Measurements from ENCODE around the gene ZFAND4.

The ZFAND4 gene

DNA sequence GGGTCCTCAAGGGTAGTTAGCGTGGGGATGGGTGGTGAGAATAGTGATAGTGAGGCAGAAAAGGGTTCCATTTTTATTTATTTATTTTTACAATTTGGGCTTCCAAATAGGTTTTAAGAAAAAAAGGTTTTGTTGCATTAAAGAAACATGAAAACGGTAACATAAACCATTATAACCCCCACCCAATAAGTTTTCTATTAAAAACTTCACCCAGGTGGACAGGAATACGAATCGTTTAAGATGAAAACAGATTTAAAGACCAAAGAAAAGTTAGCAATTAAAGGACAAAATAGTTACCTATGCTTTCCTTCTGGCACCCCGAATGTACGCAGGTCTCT lies 78.7 kb downstream of the ZFAND4 start:
- no peak for DNase-seq (ENCODE audit: low read depth)
- peak overlapping the region; percentile 59 for H3K4me3 ChIP-seq (ENCODE audit: control insufficient read depth, low read depth, low read length)
- TF ChIP-seq, protein P1, sequence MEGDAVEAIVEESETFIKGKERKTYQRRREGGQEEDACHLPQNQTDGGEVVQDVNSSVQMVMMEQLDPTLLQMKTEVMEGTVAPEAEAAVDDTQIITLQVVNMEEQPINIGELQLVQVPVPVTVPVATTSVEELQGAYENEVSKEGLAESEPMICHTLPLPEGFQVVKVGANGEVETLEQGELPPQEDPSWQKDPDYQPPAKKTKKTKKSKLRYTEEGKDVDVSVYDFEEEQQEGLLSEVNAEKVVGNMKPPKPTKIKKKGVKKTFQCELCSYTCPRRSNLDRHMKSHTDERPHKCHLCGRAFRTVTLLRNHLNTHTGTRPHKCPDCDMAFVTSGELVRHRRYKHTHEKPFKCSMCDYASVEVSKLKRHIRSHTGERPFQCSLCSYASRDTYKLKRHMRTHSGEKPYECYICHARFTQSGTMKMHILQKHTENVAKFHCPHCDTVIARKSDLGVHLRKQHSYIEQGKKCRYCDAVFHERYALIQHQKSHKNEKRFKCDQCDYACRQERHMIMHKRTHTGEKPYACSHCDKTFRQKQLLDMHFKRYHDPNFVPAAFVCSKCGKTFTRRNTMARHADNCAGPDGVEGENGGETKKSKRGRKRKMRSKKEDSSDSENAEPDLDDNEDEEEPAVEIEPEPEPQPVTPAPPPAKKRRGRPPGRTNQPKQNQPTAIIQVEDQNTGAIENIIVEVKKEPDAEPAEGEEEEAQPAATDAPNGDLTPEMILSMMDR (IDR thresholded peaks at IDR 0.05; ENCODE audit: control insufficient read depth, insufficient read depth, low read depth, low read length, missing control alignments) = no peak

DNA sequence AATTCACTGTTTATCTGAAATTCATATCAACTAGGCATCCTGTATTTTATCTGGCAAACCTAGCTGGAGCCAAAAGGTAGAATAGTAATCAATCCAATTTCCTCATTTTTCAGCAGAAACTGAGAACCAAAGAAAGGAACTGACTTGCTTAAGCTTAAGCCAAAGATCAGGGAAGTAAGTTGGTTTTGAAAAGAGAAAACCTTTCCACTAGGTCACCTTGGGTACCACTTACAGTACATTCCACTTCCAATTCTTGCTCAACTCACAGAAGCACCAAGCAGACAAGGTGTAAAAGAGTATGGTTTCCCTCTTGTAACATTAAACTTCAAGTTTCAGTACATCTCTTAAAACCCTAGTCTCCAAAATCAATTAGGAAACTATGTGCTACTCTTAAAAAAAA lies 79.6 kb downstream of the ZFAND4 start:
- H3K4me3 ChIP-seq (ENCODE audit: control insufficient read depth, low read depth, low read length) = no peak overlapping the region
- TF ChIP-seq, protein P1 (IDR thresholded peaks at IDR 0.05; ENCODE audit: control insufficient read depth, insufficient read depth, low read depth, low read length, missing control alignments) = no peak
- no peak for DNase-seq (ENCODE audit: low read depth)

DNA sequence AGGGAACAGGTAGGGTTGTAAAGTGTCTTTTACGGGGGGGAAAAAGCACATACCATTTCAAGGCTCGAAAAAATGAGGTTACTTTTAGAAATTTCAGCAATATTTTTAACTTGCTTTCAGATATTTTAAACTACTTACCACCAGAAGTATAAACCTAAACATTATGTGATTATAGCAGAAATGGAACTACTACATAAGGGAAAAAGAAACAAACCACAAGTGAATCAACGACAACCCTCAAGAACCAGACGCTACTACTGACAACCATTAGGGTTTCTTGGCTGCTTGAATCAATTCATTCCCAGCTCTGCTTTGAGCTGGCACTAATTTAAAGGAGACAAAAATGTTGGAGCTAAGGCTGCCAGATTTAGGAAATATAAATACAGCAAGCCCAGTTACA lies 80.1 kb downstream of the ZFAND4 start:
- DNase-seq (ENCODE audit: low read depth) = no peak
- TF ChIP-seq, protein P1 (IDR thresholded peaks at IDR 0.05; ENCODE audit: control insufficient read depth, insufficient read depth, low read depth, low read length, missing control alignments) = no peak
- H3K4me3 ChIP-seq (ENCODE audit: control insufficient read depth, low read depth, low read length) = no peak overlapping the region

DNA sequence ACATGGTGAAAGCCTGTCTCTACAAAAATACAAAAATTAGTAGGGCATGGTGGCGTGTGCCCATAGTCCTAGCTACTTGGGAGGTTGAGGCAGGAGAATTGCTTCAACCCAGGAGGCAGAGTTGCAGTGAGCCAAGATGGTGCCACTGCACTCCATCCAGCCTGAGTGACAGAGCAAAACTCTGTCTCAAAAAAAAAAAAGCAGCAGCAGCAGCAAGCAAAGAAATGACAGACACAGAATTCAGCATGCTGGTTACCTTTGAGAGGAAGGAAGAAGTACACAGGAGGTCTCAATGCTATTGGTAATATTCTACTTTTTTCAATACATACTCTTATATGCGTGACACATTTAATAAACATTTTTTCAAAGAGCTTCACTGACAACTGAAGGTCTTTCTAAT lies 81.3 kb downstream of the ZFAND4 start:
- TF ChIP-seq, protein P1 (IDR thresholded peaks at IDR 0.05; ENCODE audit: control insufficient read depth, insufficient read depth, low read depth, low read length, missing control alignments) = no peak
- no peak overlapping the region for H3K4me3 ChIP-seq (ENCODE audit: control insufficient read depth, low read depth, low read length)
- DNase-seq (ENCODE audit: low read depth) = no peak

DNA sequence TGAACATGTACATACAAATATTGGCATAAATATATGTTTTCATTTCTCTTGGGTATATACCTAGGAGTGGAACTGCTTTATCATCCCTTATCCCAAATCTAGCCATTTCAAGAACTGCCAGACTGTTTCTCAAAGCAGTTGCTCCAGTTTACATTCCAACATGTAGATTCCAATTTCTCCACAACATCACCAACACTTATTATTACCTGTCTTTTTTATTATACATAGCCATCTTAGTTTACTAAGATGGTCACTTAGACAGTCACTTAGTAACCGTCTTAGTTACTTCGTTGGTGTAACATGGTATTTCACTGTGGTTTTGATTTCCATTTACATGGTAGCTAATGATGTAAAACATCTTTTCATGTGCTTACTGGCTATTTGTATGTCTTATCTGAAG lies 82.7 kb downstream of the ZFAND4 start:
- no peak for DNase-seq (ENCODE audit: low read depth)
- TF ChIP-seq, protein P1 (IDR thresholded peaks at IDR 0.05; ENCODE audit: control insufficient read depth, insufficient read depth, low read depth, low read length, missing control alignments) = no peak
- no peak overlapping the region for H3K4me3 ChIP-seq (ENCODE audit: control insufficient read depth, low read depth, low read length)

DNA sequence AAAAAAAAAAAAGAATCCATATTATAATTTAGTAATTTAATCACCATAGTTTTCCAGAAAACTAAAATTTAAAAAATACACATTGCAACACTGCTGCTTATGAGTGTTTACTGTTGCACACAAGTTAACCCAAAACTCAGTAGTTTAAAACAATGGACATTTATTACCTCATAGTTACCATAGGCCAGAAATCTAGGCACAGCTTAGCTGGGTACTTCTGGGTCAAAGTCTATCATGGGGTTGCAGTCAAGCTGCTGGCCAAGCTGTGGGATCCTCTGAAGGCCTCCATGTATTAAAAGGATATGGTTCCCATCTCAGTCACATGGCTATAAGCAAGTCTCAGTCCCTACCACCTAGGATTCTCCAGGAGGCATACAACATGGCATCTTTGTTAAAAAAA lies 83.6 kb downstream of the ZFAND4 start:
- TF ChIP-seq, protein P1 (IDR thresholded peaks at IDR 0.05; ENCODE audit: control insufficient read depth, insufficient read depth, low read depth, low read length, missing control alignments) = no peak
- DNase-seq (ENCODE audit: low read depth) = no peak
- no peak overlapping the region for H3K4me3 ChIP-seq (ENCODE audit: control insufficient read depth, low read depth, low read length)
